GM12878 (cell line): ENCODE results near the gene COPG2.

Experiments
- JUND ChIP-seq: IDR thresholded peaks from 2 replicates; pipeline ENCODE4 v1.6.1; 2012; ENCODE audit warnings: low read depth, mild to moderate bottlenecking, low read length, improper control_type of control experiment, moderate library complexity
- POLR2A ChIP-seq: IDR thresholded peaks from 2 replicates; pipeline ENCODE4 v1.6.1; 2011; ENCODE audit warnings: low read depth, mild to moderate bottlenecking, low read length
- RAD21 ChIP-seq: IDR thresholded peaks from 2 replicates; pipeline ENCODE4 v1.6.1; 2011; ENCODE audit warnings: mild to moderate bottlenecking, low read depth, low read length, moderate library complexity; ENCODE audit not compliant: insufficient read depth
- ZNF207 ChIP-seq: fragments of 450-650 bp; IDR thresholded peaks from 2 replicates; pipeline ENCODE4 v1.6.1; 2014; ENCODE audit warnings: antibody characterized with exemption, mild to moderate bottlenecking, borderline replicate concordance
- TF ChIP-seq, protein P1 (sequence below), 3 experiments: IDR thresholded peaks in 2 of 3; conservative IDR thresholded peaks in 1 of 3; 2 replicates each; pipeline ENCODE4 v1.5.1; 2011; ENCODE audit warnings: low read depth in 3 of 3, low read length in 3 of 3, mild to moderate bottlenecking in 3 of 3, control low read depth in 2 of 3, moderate library complexity in 2 of 3, inconsistent platforms in 1 of 3, mixed read lengths in 1 of 3; ENCODE audit not compliant: control insufficient read depth in 2 of 3, insufficient read depth in 1 of 3; ENCODE audit errors: extremely low read depth in 1 of 3
- TF ChIP-seq, protein P2 (sequence below): fragments of 450-650 bp; IDR thresholded peaks from 2 replicates; pipeline ENCODE4 v1.6.1; 2018; ENCODE audit warnings: mild to moderate bottlenecking, low read depth, moderate library complexity; ENCODE audit not compliant: partially characterized antibody
- TF ChIP-seq, protein P3 (sequence below): fragments of 450-650 bp; IDR thresholded peaks from 2 replicates; pipeline ENCODE4 v1.6.1; 2014; ENCODE audit warnings: mild to moderate bottlenecking
- TF ChIP-seq, protein P4 (sequence below): fragments of 450-650 bp; conservative IDR thresholded peaks from 2 replicates; pipeline ENCODE4 v1.6.1; 2017; ENCODE audit warnings: mild to moderate bottlenecking, moderate library complexity

- TF ChIP-seq, protein P1, sequence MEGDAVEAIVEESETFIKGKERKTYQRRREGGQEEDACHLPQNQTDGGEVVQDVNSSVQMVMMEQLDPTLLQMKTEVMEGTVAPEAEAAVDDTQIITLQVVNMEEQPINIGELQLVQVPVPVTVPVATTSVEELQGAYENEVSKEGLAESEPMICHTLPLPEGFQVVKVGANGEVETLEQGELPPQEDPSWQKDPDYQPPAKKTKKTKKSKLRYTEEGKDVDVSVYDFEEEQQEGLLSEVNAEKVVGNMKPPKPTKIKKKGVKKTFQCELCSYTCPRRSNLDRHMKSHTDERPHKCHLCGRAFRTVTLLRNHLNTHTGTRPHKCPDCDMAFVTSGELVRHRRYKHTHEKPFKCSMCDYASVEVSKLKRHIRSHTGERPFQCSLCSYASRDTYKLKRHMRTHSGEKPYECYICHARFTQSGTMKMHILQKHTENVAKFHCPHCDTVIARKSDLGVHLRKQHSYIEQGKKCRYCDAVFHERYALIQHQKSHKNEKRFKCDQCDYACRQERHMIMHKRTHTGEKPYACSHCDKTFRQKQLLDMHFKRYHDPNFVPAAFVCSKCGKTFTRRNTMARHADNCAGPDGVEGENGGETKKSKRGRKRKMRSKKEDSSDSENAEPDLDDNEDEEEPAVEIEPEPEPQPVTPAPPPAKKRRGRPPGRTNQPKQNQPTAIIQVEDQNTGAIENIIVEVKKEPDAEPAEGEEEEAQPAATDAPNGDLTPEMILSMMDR (IDR thresholded peaks at IDR 0.05 in 2 of 3, conservative IDR thresholded peaks at IDR 0.05 in 1 of 3; ENCODE audit: control insufficient read depth in 2 of 3, extremely low read depth in 1 of 3, insufficient read depth in 1 of 3, low read depth in 3 of 3, low read length in 3 of 3), result no peak
- TF ChIP-seq, protein P2, sequence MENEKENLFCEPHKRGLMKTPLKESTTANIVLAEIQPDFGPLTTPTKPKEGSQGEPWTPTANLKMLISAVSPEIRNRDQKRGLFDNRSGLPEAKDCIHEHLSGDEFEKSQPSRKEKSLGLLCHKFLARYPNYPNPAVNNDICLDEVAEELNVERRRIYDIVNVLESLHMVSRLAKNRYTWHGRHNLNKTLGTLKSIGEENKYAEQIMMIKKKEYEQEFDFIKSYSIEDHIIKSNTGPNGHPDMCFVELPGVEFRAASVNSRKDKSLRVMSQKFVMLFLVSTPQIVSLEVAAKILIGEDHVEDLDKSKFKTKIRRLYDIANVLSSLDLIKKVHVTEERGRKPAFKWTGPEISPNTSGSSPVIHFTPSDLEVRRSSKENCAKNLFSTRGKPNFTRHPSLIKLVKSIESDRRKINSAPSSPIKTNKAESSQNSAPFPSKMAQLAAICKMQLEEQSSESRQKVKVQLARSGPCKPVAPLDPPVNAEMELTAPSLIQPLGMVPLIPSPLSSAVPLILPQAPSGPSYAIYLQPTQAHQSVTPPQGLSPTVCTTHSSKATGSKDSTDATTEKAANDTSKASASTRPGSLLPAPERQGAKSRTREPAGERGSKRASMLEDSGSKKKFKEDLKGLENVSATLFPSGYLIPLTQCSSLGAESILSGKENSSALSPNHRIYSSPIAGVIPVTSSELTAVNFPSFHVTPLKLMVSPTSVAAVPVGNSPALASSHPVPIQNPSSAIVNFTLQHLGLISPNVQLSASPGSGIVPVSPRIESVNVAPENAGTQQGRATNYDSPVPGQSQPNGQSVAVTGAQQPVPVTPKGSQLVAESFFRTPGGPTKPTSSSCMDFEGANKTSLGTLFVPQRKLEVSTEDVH, result no peak
- TF ChIP-seq POLR2A (no peak), RAD21 (no peak), ZNF207 (no peak), JUND (no peak)
- TF ChIP-seq, protein P3, sequence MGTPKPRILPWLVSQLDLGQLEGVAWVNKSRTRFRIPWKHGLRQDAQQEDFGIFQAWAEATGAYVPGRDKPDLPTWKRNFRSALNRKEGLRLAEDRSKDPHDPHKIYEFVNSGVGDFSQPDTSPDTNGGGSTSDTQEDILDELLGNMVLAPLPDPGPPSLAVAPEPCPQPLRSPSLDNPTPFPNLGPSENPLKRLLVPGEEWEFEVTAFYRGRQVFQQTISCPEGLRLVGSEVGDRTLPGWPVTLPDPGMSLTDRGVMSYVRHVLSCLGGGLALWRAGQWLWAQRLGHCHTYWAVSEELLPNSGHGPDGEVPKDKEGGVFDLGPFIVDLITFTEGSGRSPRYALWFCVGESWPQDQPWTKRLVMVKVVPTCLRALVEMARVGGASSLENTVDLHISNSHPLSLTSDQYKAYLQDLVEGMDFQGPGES, result no peak
- TF ChIP-seq, protein P4, sequence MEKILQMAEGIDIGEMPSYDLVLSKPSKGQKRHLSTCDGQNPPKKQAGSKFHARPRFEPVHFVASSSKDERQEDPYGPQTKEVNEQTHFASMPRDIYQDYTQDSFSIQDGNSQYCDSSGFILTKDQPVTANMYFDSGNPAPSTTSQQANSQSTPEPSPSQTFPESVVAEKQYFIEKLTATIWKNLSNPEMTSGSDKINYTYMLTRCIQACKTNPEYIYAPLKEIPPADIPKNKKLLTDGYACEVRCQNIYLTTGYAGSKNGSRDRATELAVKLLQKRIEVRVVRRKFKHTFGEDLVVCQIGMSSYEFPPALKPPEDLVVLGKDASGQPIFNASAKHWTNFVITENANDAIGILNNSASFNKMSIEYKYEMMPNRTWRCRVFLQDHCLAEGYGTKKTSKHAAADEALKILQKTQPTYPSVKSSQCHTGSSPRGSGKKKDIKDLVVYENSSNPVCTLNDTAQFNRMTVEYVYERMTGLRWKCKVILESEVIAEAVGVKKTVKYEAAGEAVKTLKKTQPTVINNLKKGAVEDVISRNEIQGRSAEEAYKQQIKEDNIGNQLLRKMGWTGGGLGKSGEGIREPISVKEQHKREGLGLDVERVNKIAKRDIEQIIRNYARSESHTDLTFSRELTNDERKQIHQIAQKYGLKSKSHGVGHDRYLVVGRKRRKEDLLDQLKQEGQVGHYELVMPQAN, result no peak
These were observed 199.9 kb downstream of the COPG2 start for GRCh38 chr7:130468612-130469011.
